CD4-positive, alpha-beta T cell (primary cell): ENCODE results near the gene SCGB3A2. TPM values are rescaled to one million over a fixed set of nuclear protein-coding genes. Genes with fewer than 3 reads are reported as not detected.

Experiments used
- ATAC-seq: fragments of 200-7000 bp; cut with Tn5 transposase; one replicate; pipeline ENCODE4 v1.10.0; 2022; ENCODE audit warnings: mild to moderate bottlenecking; ENCODE audit not compliant: poor library complexity
- CTCF ChIA-PET: fragments of 350-600 bp; sonication (Branson Sonifier 250); formaldehyde crosslinking; loops from one replicate; lab custom pipeline; 2021; ENCODE audit warnings: antibody characterized with exemption, inconsistent platforms; lab: Charles Lee
- POLR2A ChIA-PET: fragments of 350-600 bp; sonication (Branson Sonifier 250); formaldehyde crosslinking; loops from one replicate; lab custom pipeline; 2021; ENCODE audit warnings: antibody characterized with exemption, inconsistent platforms; lab: Charles Lee
- DNase-seq, 14 experiments: peaks; one replicate each; pipeline ENCODE4 v3.0.0-alpha.2; 2013 to 2020; ENCODE audit warnings: mixed read lengths in 2 of 14
- H3K27ac ChIP-seq, 2 donors: one replicate each; pipeline versions ENCODE4 v1.5.1 to v1.7.0; 2013; ENCODE audit warnings: low read length in 2 of 2, low read depth in 1 of 2, mild to moderate bottlenecking in 1 of 2
- H3K27me3 ChIP-seq, 2 experiments: 1 replicate in 1 of 2; 2 replicates in 1 of 2; pipeline versions ENCODE4 v1.6.1 to v1.7.0; 2013; ENCODE audit warnings: low read length in 2 of 2, control low read depth in 1 of 2, mild to moderate bottlenecking in 1 of 2, moderate library complexity in 1 of 2; ENCODE audit not compliant: insufficient read depth in 2 of 2, control insufficient read depth in 1 of 2
- H3K36me3 ChIP-seq: one replicate; pipeline ENCODE4 v1.6.1; 2013; ENCODE audit warnings: low read length, control low read depth; ENCODE audit not compliant: insufficient read depth
- H3K4me1 ChIP-seq: one replicate; pipeline ENCODE4 v1.6.1; 2013; ENCODE audit warnings: low read length, control low read depth; ENCODE audit not compliant: insufficient read depth
- H3K4me3 ChIP-seq: one replicate; pipeline ENCODE4 v1.5.1; 2013; ENCODE audit warnings: mild to moderate bottlenecking, low read length, moderate library complexity
- H3K9me3 ChIP-seq, 2 experiments: 1 replicate in 1 of 2; 2 replicates in 1 of 2; pipeline versions ENCODE4 v1.6.1 to v1.7.0; 2013; ENCODE audit warnings: low read length in 2 of 2, mild to moderate bottlenecking in 2 of 2, control low read depth in 1 of 2, moderate library complexity in 1 of 2; ENCODE audit not compliant: control insufficient read depth in 1 of 2, insufficient read depth in 1 of 2
- H3K27ac Mint-ChIP-seq: one replicate; pipeline ENCODE4 v1.8.0; 2020; ENCODE audit warnings: mixed read lengths
- H3K27me3 Mint-ChIP-seq: one replicate; pipeline ENCODE4 v1.8.0; 2021; ENCODE audit warnings: mixed read lengths
- H3K36me3 Mint-ChIP-seq: one replicate; pipeline ENCODE4 v1.8.0; 2021; ENCODE audit warnings: low read depth, mixed read lengths
- H3K4me1 Mint-ChIP-seq: one replicate; pipeline ENCODE4 v1.8.0; 2021; ENCODE audit warnings: low read depth, mixed read lengths
- H3K4me3 Mint-ChIP-seq: one replicate; pipeline ENCODE4 v1.8.0; 2020; ENCODE audit warnings: mild to moderate bottlenecking, mixed read lengths
- H3K9me3 Mint-ChIP-seq: one replicate; pipeline ENCODE4 v1.8.0; 2020; ENCODE audit warnings: mixed read lengths
- CTCF ChIP-seq: fragments of 200-600 bp; IDR thresholded peaks from one replicate; pipeline ENCODE4 v1.8.0; 2022; ENCODE audit warnings: antibody characterized with exemption, mild to moderate bottlenecking
- intact Hi-C, 2 experiments: fragments of 100-400 bp; cut with DNase I in 1 of 2; cut with micrococcal nuclease in 1 of 2; formaldehyde crosslinking; loops; one replicate each; pipeline versions ENCODE4 v1.15.1 to v1.9.0; 2023 to 2025; cut with DNase I, micrococcal nuclease
- total RNA-seq, 174 experiments: library from RNA in 2 of 174; stranded (reverse) in 2 of 174; gene quantifications; one replicate each; pipeline ENCODE4 v1.2.3 and lab custom pipeline; 2021 to 2026

SCGB3A2 gene
- total RNA-seq, 2 experiments from 2014 or later, result not detected

DNA sequence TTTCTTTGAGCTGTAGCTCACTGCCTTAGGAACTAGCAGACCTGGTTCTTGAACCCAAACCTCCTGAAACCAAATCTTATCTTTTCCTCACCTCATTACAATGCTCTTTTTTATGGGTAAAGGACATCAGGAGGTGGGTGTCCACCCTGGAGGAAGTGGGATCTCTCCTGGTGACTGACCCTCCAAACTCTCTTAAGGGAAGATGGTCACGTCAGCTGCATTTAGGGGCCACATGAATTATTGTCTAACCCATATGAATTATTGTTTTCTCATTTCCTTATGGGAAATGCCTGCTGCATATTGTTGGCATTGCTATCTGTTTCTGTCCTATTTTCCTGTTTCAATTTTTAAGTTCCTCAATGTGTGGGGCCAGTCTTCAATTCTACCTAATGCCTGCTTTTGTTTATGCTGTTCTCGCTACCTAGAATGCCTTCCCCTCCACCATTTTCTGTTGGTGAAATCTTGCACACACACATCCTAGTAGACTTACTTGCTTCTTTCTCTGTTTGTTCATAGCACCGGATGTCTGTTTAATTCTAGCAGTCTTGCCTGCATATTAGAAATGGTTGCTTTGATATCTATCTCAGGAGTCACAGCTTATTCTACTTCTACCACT lies 25.0 kb upstream of the SCGB3A2 start:
- no peak for ATAC-seq

GRCh38 chr5:147854331-147854730 lies 24.2 kb upstream of the SCGB3A2 start:
- Mint-ChIP-seq H3K4me3 (no peak overlapping the region), H3K4me1 (no peaks in the 10 kb centered on the region), H3K27me3 (no peaks in the 10 kb centered on the region), H3K36me3 (no peaks in the 10 kb centered on the region), H3K27ac (no peak overlapping the region), H3K9me3 (no peaks in the 10 kb centered on the region)
- no peak for TF ChIP-seq CTCF
- CTCF ChIA-PET, result no interaction called here
- POLR2A ChIA-PET, result no interaction called here
- Histone ChIP-seq H3K4me3 (no peak overlapping the region), H3K36me3 (no peaks in the 10 kb centered on the region), H3K9me3 (no peaks in the 10 kb centered on the region), H3K27ac (no peak overlapping the region), H3K27me3 (peaks cover 0 to 4% of the 10 kb centered on the region in 2 experiments), H3K4me1 (no peaks in the 10 kb centered on the region)
- ATAC-seq, result no peak
- no peak for DNase-seq
- intact Hi-C loops, result loop anchor here in 1 of 2 experiments (10.0 kb wide), 1 partner anchor 880 kb away; no protein-coding TSS in a partner anchor

More for the DNA sequence above, 25.0 kb upstream of the SCGB3A2 start:
- intact Hi-C loops, result loop anchor here in 1 of 2 experiments (10.0 kb wide), 1 partner anchor 881 kb away; no protein-coding TSS in a partner anchor
- POLR2A ChIA-PET, result no interaction called here
- Histone ChIP-seq H3K27ac (no peak overlapping the region), H3K4me1 (no peaks in the 10 kb centered on the region), H3K36me3 (no peaks in the 10 kb centered on the region), H3K9me3 (no peaks in the 10 kb centered on the region), H3K27me3 (peaks cover 0 to 4% of the 10 kb centered on the region in 2 experiments), H3K4me3 (no peak overlapping the region)
- H3K9me3 Mint-ChIP-seq, result no peaks in the 10 kb centered on the region
- H3K27me3 Mint-ChIP-seq, result no peaks in the 10 kb centered on the region
- H3K36me3 Mint-ChIP-seq, result no peaks in the 10 kb centered on the region
- CTCF ChIA-PET, result no interaction called here
- H3K4me3 Mint-ChIP-seq, result no peak overlapping the region
- no peak for TF ChIP-seq CTCF
- no peak for DNase-seq
- no peaks in the 10 kb centered on the region for H3K4me1 Mint-ChIP-seq
- no peak overlapping the region for H3K27ac Mint-ChIP-seq

DNA sequence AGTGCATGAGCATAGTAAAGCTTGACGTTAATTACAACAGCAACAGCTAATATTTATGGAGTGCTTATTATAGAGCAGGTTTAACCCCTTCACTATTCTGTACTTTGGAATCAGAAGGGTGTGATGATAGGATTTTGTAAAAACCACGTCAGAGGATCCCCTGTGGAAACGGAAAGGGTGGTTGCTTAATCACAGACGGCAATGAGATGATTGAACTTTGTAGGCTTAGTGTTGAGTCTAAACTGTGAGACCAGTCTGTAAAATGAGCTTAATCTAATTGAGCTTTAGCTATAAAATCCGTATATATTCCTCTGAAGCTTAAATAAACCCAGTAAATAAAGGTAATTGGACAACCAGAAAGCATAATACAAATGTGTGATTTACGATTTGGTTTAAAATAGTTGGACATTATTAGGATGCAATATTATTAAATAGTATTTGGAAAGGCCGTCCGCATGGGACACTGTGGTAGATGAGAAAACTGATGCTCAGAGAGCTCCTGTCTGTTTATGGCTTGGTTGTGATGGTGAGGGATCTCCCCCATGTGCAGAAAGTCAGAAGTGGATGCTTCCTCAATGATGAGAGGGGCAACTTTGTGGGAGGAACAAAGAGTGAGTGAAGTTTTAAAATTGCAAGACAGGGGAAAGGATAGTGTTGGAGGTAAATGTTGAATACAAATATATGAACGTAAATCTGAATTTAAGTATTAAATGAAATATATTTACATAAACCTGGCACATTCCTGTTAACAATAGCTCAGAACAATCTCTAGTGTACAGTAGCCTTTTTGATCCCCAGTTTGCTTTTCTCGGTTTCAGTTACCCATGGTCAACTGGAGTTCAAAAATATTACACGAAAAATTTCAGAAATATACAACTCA lies 23.4 kb upstream of the SCGB3A2 start:
- Mint-ChIP-seq H3K27me3 (no peaks in the 10 kb centered on the region), H3K27ac (no peak overlapping the region), H3K4me3 (no peak overlapping the region), H3K9me3 (no peaks in the 10 kb centered on the region), H3K4me1 (no peaks in the 10 kb centered on the region), H3K36me3 (no peaks in the 10 kb centered on the region)
- H3K9me3 ChIP-seq, result no peaks in the 10 kb centered on the region
- peaks cover 0 to 4% of the 10 kb centered on the region in 2 experiments for H3K27me3 ChIP-seq
- DNase-seq (no peak), ATAC-seq (no peak)
- no peak for TF ChIP-seq CTCF
- no peak overlapping the region for H3K27ac ChIP-seq
- H3K4me1 ChIP-seq, result no peaks in the 10 kb centered on the region
- ChIA-PET CTCF (no interaction called here), POLR2A (no interaction called here)
- no peak overlapping the region for H3K4me3 ChIP-seq
- intact Hi-C loops, result loop anchor here (5.0 to 10.0 kb wide), 2 partner anchors 877 to 880 kb away; no protein-coding TSS in a partner anchor
- no peaks in the 10 kb centered on the region for H3K36me3 ChIP-seq
